H1 (cell line): ENCODE data around the gene SCGN. TPM values are rescaled to one million over a fixed set of nuclear protein-coding genes. Genes with fewer than 3 reads are reported as not detected.

Experiments
- CTCF ChIA-PET: fragments of 300-600 bp; sonication (Branson Sonifier 250); formaldehyde crosslinking; loops from one replicate; lab custom pipeline; 2021; ENCODE audit not compliant: partially characterized antibody; lab: Charles Lee
- POLR2A ChIA-PET: fragments of 300-600 bp; sonication (Branson Sonifier 250); formaldehyde crosslinking; loops from one replicate; lab custom pipeline; 2021; ENCODE audit warnings: inconsistent platforms; ENCODE audit not compliant: partially characterized antibody; lab: Charles Lee
- DNase-seq, 2 experiments: peaks; one replicate each; pipeline versions ENCODE4 v3.0.0 to v3.0.0-alpha.2; 2010 to 2022; ENCODE audit warnings: low spot score in 2 of 2, low read depth in 1 of 2, mixed read lengths in 1 of 2
- FAIRE-seq: peaks from 2 replicates; lab custom pipeline; 2011; peaks lifted over from hg19 to GRCh38; lab: Jason Lieb, UNC
- H2AFZ ChIP-seq: 2 replicates; pipeline ENCODE4 v1.8.1; 2012; ENCODE audit warnings: low read length, inconsistent platforms
- H2AK5ac ChIP-seq: 2 replicates; pipeline ENCODE4 v1.6.1; 2013; ENCODE audit warnings: low read depth, low read length
- H2BK120ac ChIP-seq: replicated peaks from 2 replicates; pipeline ENCODE3; 2013; ENCODE audit warnings: low read depth, low read length, inconsistent platforms
- H2BK12ac ChIP-seq: 2 replicates; pipeline ENCODE4 v1.6.1; 2013; ENCODE audit warnings: low read depth, low read length
- H2BK15ac ChIP-seq: 2 replicates; pipeline ENCODE4 v1.6.1; 2013; ENCODE audit warnings: low read length
- H2BK20ac ChIP-seq: 2 replicates; pipeline ENCODE4 v1.6.1; 2013; ENCODE audit warnings: low read length
- H2BK5ac ChIP-seq: 2 replicates; pipeline ENCODE4 v1.6.1; 2013; ENCODE audit warnings: low read depth, low read length
- H3K14ac ChIP-seq: 2 replicates; pipeline ENCODE4 v1.6.1; 2013; ENCODE audit warnings: inconsistent platforms; ENCODE audit not compliant: insufficient read length
- H3K18ac ChIP-seq: 2 replicates; pipeline ENCODE4 v1.6.1; 2013; ENCODE audit warnings: low read length; ENCODE audit errors: extremely low read depth
- H3K23ac ChIP-seq: 2 replicates; pipeline ENCODE4 v1.6.1; 2013; ENCODE audit warnings: inconsistent platforms; ENCODE audit not compliant: insufficient read length
- H3K23me2 ChIP-seq: 2 replicates; pipeline ENCODE4 v1.6.1; 2013; ENCODE audit warnings: low read depth, low read length
- H3K27ac ChIP-seq: 2 replicates; pipeline ENCODE4 v1.6.1; 2011; ENCODE audit warnings: low read depth, low read length, inconsistent platforms
- H3K27me3 ChIP-seq, 4 experiments: replicated peaks in 1 of 4; 1 replicate in 1 of 4; 2 replicates in 3 of 4; pipeline versions ENCODE4 v1.6.1 to v1.8.1; 2011 to 2013; ENCODE audit warnings: low read length in 3 of 4, mild to moderate bottlenecking in 3 of 4, inconsistent platforms in 2 of 4, mixed read lengths in 2 of 4, moderate library complexity in 1 of 4; ENCODE audit not compliant: control insufficient read depth in 3 of 4, insufficient read depth in 3 of 4; ENCODE audit errors: extremely low read depth in 1 of 4
- H3K36me3 ChIP-seq, 4 experiments: 2 replicates each; pipeline versions ENCODE4 v1.6.1 to v1.8.1; 2011 to 2013; ENCODE audit warnings: mild to moderate bottlenecking in 4 of 4, low read length in 3 of 4, moderate library complexity in 2 of 4, control low read depth in 1 of 4, inconsistent platforms in 1 of 4; ENCODE audit not compliant: insufficient read depth in 4 of 4, control insufficient read depth in 2 of 4
- H3K4ac ChIP-seq: replicated peaks from 2 replicates; pipeline ENCODE3; 2013; ENCODE audit warnings: low read length, low read depth, mixed read lengths, inconsistent platforms; ENCODE audit not compliant: insufficient read length
- H3K4me1 ChIP-seq, 4 experiments: replicated peaks in 1 of 4; 1 replicate in 1 of 4; 2 replicates in 3 of 4; pipeline versions ENCODE4 v1.6.1 to v1.8.1; 2011 to 2013; ENCODE audit warnings: low read length in 3 of 4, inconsistent platforms in 2 of 4, mixed read lengths in 1 of 4; ENCODE audit not compliant: insufficient read depth in 4 of 4, control insufficient read depth in 3 of 4
- H3K4me2 ChIP-seq, 2 experiments: 2 replicates each; pipeline versions ENCODE4 v1.6.1 to v1.8.1; 2011 to 2013; ENCODE audit warnings: low read depth in 2 of 2, low read length in 2 of 2, control low read depth in 1 of 2, inconsistent platforms in 1 of 2, mild to moderate bottlenecking in 1 of 2; ENCODE audit not compliant: insufficient read depth in 1 of 2
- H3K4me3 ChIP-seq, 4 experiments: fragments of 200-600, 300-600 bp in 1 of 4; sonication (generic), shearing (Covaris generic), sonication (Bioruptor Twin) in 1 of 4; 2 replicates each; pipeline versions ENCODE4 v1.5.1 to v1.8.1; 2011 to 2016; ENCODE audit warnings: low read length in 4 of 4, low read depth in 3 of 4, control low read depth in 2 of 4, inconsistent platforms in 2 of 4, mild to moderate bottlenecking in 2 of 4, mixed read lengths in 1 of 4, moderate library complexity in 1 of 4; ENCODE audit not compliant: insufficient read depth in 2 of 4; ENCODE audit errors: extremely low read depth in 1 of 4
- H3K56ac ChIP-seq: replicated peaks from 2 replicates; pipeline ENCODE3; 2013; ENCODE audit warnings: low read depth, mild to moderate bottlenecking, mixed read lengths, low read length, inconsistent platforms; ENCODE audit not compliant: insufficient read length
- H3K79me1 ChIP-seq: 2 replicates; pipeline ENCODE4 v1.6.1; 2013; ENCODE audit warnings: low read depth, low read length, control low read depth
- H3K79me2 ChIP-seq, 2 experiments: 2 replicates each; pipeline versions ENCODE4 v1.6.1 to v1.8.1; 2012 to 2013; ENCODE audit warnings: low read length in 2 of 2, mild to moderate bottlenecking in 2 of 2, inconsistent platforms in 1 of 2; ENCODE audit not compliant: insufficient read depth in 2 of 2, control insufficient read depth in 1 of 2
- H3K9ac ChIP-seq, 4 experiments: replicated peaks in 1 of 4; 1 replicate in 1 of 4; 2 replicates in 3 of 4; pipeline versions ENCODE4 v1.6.1 to v1.8.1; 2011 to 2013; ENCODE audit warnings: low read depth in 3 of 4, low read length in 3 of 4, control low read depth in 2 of 4, mild to moderate bottlenecking in 2 of 4, moderate library complexity in 2 of 4, inconsistent platforms in 1 of 4; ENCODE audit errors: extremely low read depth in 1 of 4
- H3K9me3 ChIP-seq, 2 experiments: 2 replicates each; pipeline versions ENCODE4 v1.6.1 to v1.8.1; 2012 to 2013; ENCODE audit warnings: mild to moderate bottlenecking in 2 of 2, moderate library complexity in 2 of 2, control low read depth in 1 of 2, inconsistent platforms in 1 of 2, low read depth in 1 of 2, low read length in 1 of 2, mixed read lengths in 1 of 2; ENCODE audit not compliant: insufficient read depth in 2 of 2
- H4K20me1 ChIP-seq, 2 experiments: replicated peaks in 1 of 2; 2 replicates each; pipeline versions ENCODE3 to v1.8.1; 2011 to 2013; ENCODE audit warnings: inconsistent platforms in 2 of 2, low read length in 2 of 2, mild to moderate bottlenecking in 1 of 2; ENCODE audit not compliant: insufficient read depth in 2 of 2, control insufficient read depth in 1 of 2
- H4K5ac ChIP-seq: 2 replicates; pipeline ENCODE4 v1.6.1; 2013; ENCODE audit warnings: low read length, low read depth, mixed read lengths, inconsistent platforms; ENCODE audit not compliant: insufficient read length
- H4K8ac ChIP-seq: 2 replicates; pipeline ENCODE4 v1.8.0; 2013; ENCODE audit warnings: mild to moderate bottlenecking, moderate library complexity, low read length, inconsistent platforms; ENCODE audit not compliant: insufficient read depth; ENCODE audit errors: extremely low read depth
- H4K91ac ChIP-seq: replicated peaks from 2 replicates; pipeline ENCODE3; 2013; ENCODE audit warnings: low read length, mixed read lengths, inconsistent platforms; ENCODE audit not compliant: insufficient read length
- BRCA1 ChIP-seq: IDR thresholded peaks from 2 replicates; pipeline ENCODE4 v1.6.1; 2012; ENCODE audit warnings: low read depth, low read length, improper control_type of control experiment
- CBX8 ChIP-seq: fragments of 300-800, 300-1000 bp; sonication (generic); IDR thresholded peaks from 2 replicates; pipeline ENCODE4 v1.7.1; 2016; ENCODE audit warnings: low read depth, low read length, borderline replicate concordance
- CHD1 ChIP-seq: IDR thresholded peaks from 2 replicates; pipeline ENCODE4 v1.6.1; 2012; ENCODE audit warnings: low read depth, low read length, improper control_type of control experiment
- E2F6 ChIP-seq: IDR thresholded peaks from 2 replicates; pipeline ENCODE4 v1.6.1; 2012; ENCODE audit warnings: inconsistent platforms
- EGR1 ChIP-seq: IDR thresholded peaks from 2 replicates; pipeline ENCODE4 v1.6.1; 2011; ENCODE audit warnings: low read depth, low read length, borderline replicate concordance
- EP300 ChIP-seq, 2 experiments: IDR thresholded peaks; 1 replicate in 1 of 2; 2 replicates in 1 of 2; pipeline ENCODE4 v1.6.1; 2011 to 2012; ENCODE audit warnings: low read depth in 2 of 2, low read length in 2 of 2, mild to moderate bottlenecking in 2 of 2, borderline replicate concordance in 1 of 2, inconsistent platforms in 1 of 2, moderate library complexity in 1 of 2
- GABPA ChIP-seq: IDR thresholded peaks from 2 replicates; pipeline ENCODE4 v1.6.1; 2011; ENCODE audit warnings: mild to moderate bottlenecking, low read length, moderate library complexity, borderline replicate concordance; ENCODE audit not compliant: insufficient read depth
- GTF2F1 ChIP-seq: IDR thresholded peaks from 2 replicates; pipeline ENCODE4 v1.6.1; 2012; ENCODE audit warnings: low read depth, low read length, improper control_type of control experiment, borderline replicate concordance
- HDAC2 ChIP-seq, 2 experiments: fragments of 300-600 bp in 1 of 2; sonication (generic) in 1 of 2; IDR thresholded peaks; 2 replicates each; pipeline ENCODE4 v1.6.1; 2011 to 2012; ENCODE audit warnings: low read depth in 2 of 2, low read length in 2 of 2, mild to moderate bottlenecking in 2 of 2, moderate library complexity in 2 of 2, borderline replicate concordance in 1 of 2, inconsistent platforms in 1 of 2
- MAFK ChIP-seq: IDR thresholded peaks from 2 replicates; pipeline ENCODE4 v1.6.1; 2012; ENCODE audit warnings: low read depth, mild to moderate bottlenecking, improper control_type of control experiment, low read length
- POU5F1 ChIP-seq: IDR thresholded peaks from 2 replicates; pipeline ENCODE4 v1.6.1; 2011; ENCODE audit warnings: low read depth, mild to moderate bottlenecking, low read length, moderate library complexity
- SAP30 ChIP-seq: fragments of 300-600 bp; sonication (generic); IDR thresholded peaks from 2 replicates; pipeline ENCODE4 v1.7.1; 2012; ENCODE audit warnings: low read length, moderate library complexity, mild to moderate bottlenecking, inconsistent platforms; ENCODE audit not compliant: insufficient read depth, insufficient replicate concordance
- TAF1 ChIP-seq: IDR thresholded peaks from 2 replicates; pipeline ENCODE4 v1.6.1; 2011; ENCODE audit warnings: mild to moderate bottlenecking, low read depth, low read length
- WGBS, 2 experiments: shearing (Covaris generic) in 1 of 2; methylation state at CpG; one replicate each; pipeline versions ENCODE4 v1.1.6 to v1.1.7; 2013 to 2015; ENCODE audit warnings: low lambda C conversion rate in 2 of 2, mixed read lengths in 2 of 2, inconsistent platforms in 1 of 2, low coverage in 1 of 2, missing lambda C conversion rate in 1 of 2; ENCODE audit not compliant: insufficient replicate concordance in 2 of 2, insufficient coverage in 1 of 2, insufficient read length in 1 of 2; ENCODE audit errors: extremely low coverage in 1 of 2, missing lambda C conversion rate in 1 of 2; 5-methylcytosine and 5-hydroxymethylcytosine counted together
- polyA plus RNA-seq, 7 experiments: library from polyadenylated mRNA; depleted of rRNA in 3 of 7; stranded (reverse) in 5 of 7; unstranded in 2 of 7; fragments of >200 nt in 5 of 7; fragments of 200-250 nt in 2 of 7; gene quantifications; 1 replicate in 5 of 7; 2 replicates in 1 of 7; 4 replicates in 1 of 7; pipeline versions ENCODE4 v1.2.1 to v1.2.3, GENCODE V29; 2011 to 2013; ENCODE audit warnings: missing spikeins in 2 of 7, mixed read lengths in 2 of 7
- total RNA-seq: library from RNA; stranded (reverse); fragmentation: NEBNext Ultra II Directional; extraction: Animal tissue kit (Norgen Biotek cat#: 25700); gene quantifications from 2 replicates; pipeline ENCODE4 v1.2.1, GENCODE V29; 2021

SCGN gene
- total and polyA plus RNA-seq, 2 of the 8 experiments (the other 6 are each of a cell fraction or from before 2014, with no cell fraction given), result not detected

- H3K14ac ChIP-seq, result no peak overlapping the region
- no peak overlapping the region for H3K4me2 ChIP-seq
- no peak overlapping the region for H4K91ac ChIP-seq
- H2BK120ac ChIP-seq, result no peak overlapping the region
- H3K27me3 ChIP-seq, result no peaks in the 10 kb centered on the region
- no peaks in the 10 kb centered on the region for H3K36me3 ChIP-seq
- CTCF ChIA-PET, result interaction anchor here (7.1 kb wide), 1 partner anchor 16 kb away, joined by 52 read pairs; no protein-coding TSS in a partner anchor
- no peaks in the 10 kb centered on the region for H3K79me1 ChIP-seq
- H4K8ac ChIP-seq, result peak overlapping the region; percentile 51; the same call in 1 of the 2 replicates
- H3K4ac ChIP-seq, result no peak overlapping the region
- no peak overlapping the region for H3K23ac ChIP-seq
- H3K4me3 ChIP-seq, result no peak overlapping the region
- H3K27ac ChIP-seq, result no peak overlapping the region
- H3K9ac ChIP-seq, result no peak overlapping the region
- H2BK5ac ChIP-seq, result no peak overlapping the region
- H2BK12ac ChIP-seq, result no peak overlapping the region
- no peak overlapping the region for H2AK5ac ChIP-seq
- no peak for DNase-seq
- no peak overlapping the region for H2BK15ac ChIP-seq
- no peak overlapping the region for H2AFZ ChIP-seq
- no peaks in the 10 kb centered on the region for H4K20me1 ChIP-seq
- no peaks in the 10 kb centered on the region for H3K4me1 ChIP-seq
- H3K23me2 ChIP-seq, result no peaks in the 10 kb centered on the region; the same call in 1 of the 2 replicates
- TF ChIP-seq GTF2F1 (no peak), CHD1 (no peak), GABPA (no peak), POU5F1 (no peak), EP300 (IDR thresholded peaks at IDR 0.05; ENCODE audit: borderline replicate concordance in 1 of 2, low read depth in 2 of 2, low read length in 2 of 2) (no peak), TAF1 (no peak), CBX8 (no peak), E2F6 (no peak), EGR1 (no peak), SAP30 (no peak), MAFK (no peak), BRCA1 (no peak), HDAC2 (IDR thresholded peaks at IDR 0.05; ENCODE audit: borderline replicate concordance in 1 of 2, low read depth in 2 of 2, low read length in 2 of 2) (no peak)
- FAIRE-seq, result no peak
- POLR2A ChIA-PET, result no interaction called here
- 84% methylated on average over 3 of the region's 3 CpGs; no CpG with 5 or more reads in 1 of the 2 experiments for WGBS, 2 experiments
- H3K18ac ChIP-seq, result no peak overlapping the region
- no peaks in the 10 kb centered on the region for H3K9me3 ChIP-seq
- H3K56ac ChIP-seq, result no peak overlapping the region
- H4K5ac ChIP-seq, result no peak overlapping the region
- H3K79me2 ChIP-seq, result no peaks in the 10 kb centered on the region
- no peak overlapping the region for H2BK20ac ChIP-seq
These were observed 51.0 kb downstream of the SCGN start for GRCh38 chr6:25703005-25703404.
